ENCODE results near the gene MINDY1.

The MINDY1 gene

DNA sequence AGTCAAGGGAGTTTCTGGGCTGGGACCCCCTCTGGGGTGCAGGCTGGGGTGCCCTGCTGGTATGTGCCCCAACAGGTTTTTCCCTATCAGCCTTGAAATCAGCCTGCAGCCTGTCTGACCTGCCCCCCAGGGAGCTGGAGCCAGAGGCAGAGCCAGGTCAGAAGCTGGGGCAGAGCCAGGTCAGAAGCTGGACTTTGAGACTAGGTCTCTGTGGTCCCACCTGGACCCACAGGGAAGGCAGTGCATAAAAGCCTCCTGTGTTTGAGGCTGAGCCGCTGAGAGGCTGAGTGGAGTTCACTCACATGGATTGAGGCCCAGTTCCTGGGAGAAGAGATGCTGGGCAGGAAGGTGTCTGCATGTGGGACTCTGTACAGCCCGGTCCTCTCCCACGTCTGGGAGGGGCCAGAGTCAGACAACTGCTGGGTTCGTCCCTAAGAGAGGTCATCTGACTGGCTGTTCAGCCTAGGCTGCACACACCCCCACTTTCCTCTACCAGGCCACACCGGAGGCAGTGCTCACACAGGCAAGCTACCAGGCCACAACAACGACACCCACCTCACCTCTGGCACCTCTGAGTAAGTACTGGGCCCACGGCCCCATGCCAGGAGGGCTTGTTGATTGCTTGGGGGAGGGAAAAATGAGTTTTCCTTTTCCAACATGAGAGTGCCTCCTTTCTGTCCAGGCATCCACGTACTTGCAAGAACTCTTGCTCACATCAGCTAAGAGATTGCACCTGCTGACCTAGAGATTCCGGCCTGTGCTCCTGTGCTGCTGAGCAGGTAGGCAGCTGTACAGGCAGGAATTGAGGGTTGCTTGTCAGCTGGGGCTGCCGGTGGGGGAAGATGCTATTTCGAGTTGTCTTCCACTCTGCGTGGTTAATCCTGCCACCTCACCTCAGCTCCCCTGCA is 24.6 kb downstream of the MINDY1 start, which contains the start of gene ANXA9:
ANXA9 (plus strand) TSS at position 488 of the 908 bp plus-strand sequence. CDS start 814 bp downstream, outside the sequence.
- no peak for DNase-seq

- DNase-seq, result peak; percentile 70
Observed at GRCh38 chr1:150981177-150981804, 25.4 kb downstream of the MINDY1 start.

DNA sequence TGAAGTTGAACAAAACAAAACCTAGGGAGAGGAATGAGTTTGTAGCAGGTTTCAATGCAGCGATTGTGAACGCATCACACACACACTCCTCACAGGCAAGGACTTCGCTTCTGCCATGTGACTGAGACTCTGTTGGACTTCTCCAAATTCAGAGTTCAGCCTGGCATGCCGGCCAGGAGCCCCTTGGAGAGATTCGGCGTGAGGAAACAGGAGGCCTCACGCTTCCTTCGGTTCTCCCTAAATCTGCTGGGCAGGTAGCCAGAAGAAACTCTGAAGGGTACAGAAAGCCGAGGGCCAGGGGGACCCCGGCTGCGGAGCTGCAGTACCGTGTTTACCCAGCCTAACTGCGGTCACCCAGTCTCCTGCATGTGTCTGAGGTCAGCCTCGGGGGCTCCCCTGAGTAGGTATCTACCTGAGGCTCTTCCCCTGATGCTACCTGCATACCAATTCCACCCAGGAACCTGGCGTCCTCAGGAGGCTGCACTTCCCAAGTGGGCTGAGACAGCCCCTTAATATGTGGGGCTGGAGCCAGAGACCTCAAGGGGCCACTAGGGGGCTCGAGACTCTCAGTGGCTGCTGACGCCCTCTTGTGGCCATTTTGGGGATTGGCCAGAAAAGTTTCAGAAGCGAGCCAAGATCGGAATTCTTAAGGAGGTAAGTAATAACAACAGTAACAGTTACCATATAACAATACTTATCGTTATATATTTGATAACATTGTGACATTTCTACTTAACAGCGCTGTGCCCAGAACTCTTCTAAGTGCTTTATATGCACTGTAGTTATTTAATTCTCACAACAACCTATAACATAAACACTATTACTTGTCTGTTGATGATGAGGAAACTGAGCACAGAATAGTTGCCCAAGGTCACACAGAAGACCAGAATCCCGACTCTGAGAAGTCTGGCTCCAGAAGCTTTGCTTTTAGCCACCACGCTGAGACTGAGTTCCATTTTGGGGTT is 27.3 kb downstream of the MINDY1 start:
- peak; percentile 36 for DNase-seq

GRCh38 chr1:150976879-150977694 is 29.6 kb downstream of the MINDY1 start:
- DNase-seq, result no peak

DNA sequence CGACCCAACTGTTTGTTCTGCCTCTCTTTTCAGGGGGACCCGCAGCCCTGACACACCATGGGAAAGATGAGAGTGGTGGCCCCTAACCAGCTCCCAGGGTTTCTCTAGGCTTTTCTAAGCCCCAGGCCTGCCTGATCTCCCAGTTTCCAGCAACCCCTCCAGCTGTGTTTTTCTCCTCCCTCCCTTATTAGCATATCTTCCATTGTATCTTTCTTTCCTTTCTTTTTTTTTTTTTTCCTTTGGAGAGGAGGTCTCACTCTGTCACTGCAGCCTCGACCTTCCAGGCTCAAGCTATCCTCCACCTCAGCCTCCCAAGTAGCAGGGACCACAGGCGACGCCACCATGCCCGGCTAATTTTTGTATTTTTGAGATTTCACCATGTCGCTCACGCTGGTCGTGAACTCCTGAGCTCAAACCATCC is 30.3 kb downstream of the MINDY1 start:
- DNase-seq, result no peak

DNA sequence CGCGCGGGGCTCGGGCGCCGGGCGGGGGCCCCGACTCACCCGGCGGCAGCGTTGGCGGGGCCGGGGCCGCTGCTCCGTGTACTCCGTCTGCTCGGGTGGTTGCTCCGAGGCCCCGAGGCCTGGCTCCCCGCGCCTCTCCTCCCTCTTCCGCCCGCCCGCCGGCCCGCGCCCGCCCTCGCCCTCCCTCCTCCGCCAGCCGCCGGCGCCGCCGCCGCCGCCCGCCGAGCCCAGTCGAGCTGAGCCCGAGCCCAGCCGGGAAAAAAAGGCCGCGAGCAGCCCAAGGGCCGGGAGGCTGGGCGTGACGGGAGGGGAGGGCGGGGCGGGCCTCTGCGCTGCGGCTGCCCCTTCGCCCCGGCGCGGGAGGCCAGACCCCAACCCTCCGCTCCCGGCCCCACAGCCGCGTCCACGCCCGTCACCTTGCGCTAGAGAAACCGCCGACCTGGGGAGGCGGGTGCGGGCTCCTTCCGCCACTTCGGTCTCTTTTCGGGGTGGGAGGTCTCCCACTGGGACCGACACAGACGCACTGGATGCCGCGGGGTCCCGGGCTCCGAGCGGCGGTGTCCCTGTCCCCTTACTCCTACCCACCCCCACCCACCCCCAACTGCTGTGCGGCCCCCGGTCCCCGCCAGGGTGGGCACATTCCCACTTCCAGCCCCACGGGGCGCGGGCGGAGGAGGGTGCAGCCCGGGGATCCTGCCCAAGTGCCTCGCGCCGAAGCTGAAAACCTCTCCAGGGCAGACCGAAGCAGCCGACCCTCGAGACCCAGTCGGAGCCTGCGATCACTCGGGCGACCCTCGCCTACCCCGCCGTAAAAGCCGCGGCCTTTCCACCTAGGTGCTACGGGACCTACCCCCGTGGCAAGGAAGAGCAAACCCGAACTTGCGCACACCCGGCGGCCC is 31.9 kb downstream of the MINDY1 start, which contains the start of gene CERS2:
CERS2 (minus strand) TSS at position 256 of the 899 bp plus-strand sequence. CDS start 5,745 bp downstream, outside the sequence.
- DNase-seq, result no peak

DNA sequence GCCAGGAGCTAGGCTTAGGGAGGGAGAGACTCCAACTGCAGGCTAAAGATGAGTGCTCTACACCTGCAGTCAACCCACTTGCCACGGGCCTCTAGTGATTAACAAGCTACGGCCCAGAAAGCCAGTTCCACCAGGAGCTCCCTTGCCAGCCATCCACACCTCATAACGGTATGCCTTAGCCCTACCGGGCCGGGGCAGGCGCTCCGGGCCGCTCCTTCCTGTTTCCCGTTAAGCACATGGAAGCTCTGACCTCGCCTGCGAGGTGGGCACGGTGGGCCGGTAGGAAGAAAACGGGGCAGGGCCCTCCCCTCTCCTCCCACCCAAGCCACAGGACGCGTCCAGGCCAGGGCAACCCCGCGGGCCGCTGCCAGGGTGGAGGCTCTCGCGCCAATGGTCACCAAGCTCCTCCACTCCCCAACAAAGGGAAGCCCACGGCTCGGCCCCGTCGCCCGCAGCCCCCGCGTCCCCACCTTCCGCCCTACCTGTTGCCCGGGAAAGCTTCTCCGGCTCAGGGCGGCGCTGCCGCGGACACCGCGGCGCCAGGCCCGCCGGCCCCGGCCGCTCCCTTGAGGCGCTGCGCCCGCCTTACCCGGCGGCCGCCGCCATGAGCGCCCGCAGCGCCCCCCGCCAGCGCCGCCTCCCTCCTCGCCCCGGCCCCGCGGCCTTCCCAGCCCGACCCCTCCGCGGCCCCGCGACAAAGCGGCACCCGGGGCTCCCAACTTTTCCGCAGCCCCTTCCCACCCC is 32.7 kb downstream of the MINDY1 start:
- DNase-seq, result no peak

- DNase-seq, result no peak
Observed at GRCh38 chr1:150973258-150973835, 33.4 kb downstream of the MINDY1 start.

GRCh38 chr1:150972417-150972940 is 34.2 kb downstream of the MINDY1 start:
- DNase-seq, result no peak

DNA sequence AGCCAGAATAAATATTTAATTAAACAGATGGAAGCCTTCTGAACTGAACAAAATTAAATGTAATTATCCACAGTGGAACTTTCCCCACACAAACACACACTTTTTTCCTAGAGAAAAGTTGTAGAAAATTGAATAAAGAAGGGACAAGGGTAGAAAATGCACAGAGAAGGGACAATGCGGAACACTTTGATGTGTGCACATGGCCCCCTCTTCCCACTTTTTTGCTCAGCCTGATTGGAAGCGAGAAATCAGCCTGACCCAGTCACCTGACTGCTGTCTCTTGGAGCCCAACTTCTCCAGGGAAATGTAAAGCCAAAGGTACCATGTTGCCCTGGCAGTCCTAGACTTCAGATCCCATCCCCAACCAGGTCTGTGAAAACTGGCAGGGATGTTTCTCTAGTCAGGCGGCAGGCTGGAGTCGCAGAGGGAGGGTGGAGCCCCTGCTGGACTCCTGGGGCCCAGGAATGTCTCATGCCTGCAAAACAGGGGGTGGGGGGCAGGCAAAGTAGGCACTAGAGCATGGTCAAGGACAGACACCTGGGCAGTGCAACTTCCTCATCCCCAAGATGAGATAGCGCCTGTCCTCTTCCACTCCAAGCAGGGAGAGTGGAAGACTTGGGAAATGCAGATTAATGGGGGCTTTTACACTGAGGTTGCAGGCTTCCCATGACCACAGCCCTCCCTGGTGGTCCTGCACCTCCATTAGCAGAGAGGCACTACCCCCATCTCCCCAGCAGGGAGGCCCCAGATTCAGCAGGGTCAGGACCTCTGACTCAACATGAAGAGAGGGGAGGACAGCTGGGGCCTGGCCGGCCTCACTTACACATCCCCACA is 34.9 kb downstream of the MINDY1 start:
- no peak for DNase-seq

GRCh38 chr1:150970808-150971582 is 35.7 kb downstream of the MINDY1 start:
- no peak for DNase-seq

DNA sequence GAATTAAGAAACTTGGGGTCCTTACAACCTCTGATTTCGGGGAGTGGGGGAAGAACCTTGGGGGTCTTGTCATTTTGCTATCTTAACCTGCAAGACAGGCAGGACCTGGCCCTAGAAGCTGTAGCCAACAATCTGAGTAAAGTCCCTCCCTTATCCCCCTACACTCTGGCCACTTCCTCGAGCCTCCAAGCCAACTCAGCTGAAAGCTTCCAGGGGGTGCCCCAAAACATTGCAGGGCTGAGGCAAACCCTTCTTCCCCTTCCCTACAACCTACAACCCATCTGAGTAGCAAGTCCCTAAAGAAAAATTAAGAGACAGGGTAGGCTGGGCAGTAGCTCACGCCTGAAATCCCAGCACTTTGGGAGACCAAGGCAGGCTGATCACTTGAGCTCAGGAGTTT is 37.1 kb downstream of the MINDY1 start:
- no peak for DNase-seq

DNA sequence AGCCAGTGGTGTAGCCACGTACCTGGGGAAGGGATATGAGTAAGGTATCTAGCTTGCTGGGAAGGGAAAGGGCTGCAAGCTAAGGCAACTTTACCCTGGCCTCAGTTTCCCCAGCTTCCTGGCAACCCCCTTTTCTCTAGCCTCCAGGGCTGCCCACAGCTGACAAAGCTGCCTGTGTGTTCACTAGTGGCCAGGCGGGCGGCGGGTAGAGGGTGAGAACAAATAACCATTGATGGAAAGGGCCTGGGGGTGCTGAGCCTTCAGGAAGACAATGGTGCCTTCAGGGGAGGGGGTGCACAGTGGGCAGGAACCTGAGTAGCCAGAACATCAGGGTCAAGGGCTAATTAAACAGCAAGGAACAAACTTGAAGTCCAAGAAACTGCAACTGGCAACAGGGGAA is 38.2 kb downstream of the MINDY1 start:
- DNase-seq, result no peak

- DNase-seq, result no peak
Observed at GRCh38 chr1:150967936-150968335, 38.8 kb downstream of the MINDY1 start.

DNA sequence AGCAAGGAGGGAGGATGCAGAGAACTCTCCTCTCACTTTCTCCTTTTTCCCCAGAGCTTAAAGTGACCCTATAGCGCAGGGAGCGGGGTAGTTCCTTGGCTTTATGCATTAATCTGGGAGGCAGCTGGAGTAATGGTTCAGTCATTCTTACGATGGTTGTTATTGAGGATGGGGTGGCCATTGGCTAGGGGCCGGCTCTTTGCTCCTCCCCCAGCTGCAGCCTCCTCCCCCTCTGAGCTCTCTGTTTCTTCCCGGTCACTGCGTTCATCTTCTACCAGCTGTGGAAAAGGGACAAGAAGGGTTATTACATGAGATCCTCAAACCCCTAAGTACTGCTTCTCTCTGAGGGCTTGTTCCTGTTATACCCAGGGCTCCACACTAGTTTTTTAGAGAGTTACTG is 40.7 kb downstream of the MINDY1 start:
- no peak for DNase-seq

GRCh38 chr1:150965605-150966004 is 41.1 kb downstream of the MINDY1 start:
- DNase-seq, result no peak

DNA sequence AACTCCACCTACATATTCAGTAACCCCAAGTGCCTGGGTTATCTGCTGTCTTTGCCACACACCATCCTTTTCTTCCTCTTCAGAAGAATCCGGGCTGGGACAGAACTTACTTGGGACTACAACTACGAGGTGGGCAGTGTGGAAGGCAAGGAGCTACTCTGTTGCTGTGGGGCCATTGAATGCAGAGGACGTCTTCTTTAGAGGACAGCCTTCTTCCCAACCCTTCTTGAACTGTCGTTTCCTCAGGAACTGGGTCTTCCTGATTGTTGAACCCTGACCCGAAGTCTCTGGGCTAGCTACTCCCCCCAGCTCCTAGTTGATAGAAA is 42.6 kb downstream of the MINDY1 start:
- DNase-seq, result no peak

Data from NCI-H1417 treated with DMSO at 0.1 percent for 48 hours (cell line).